ENCODE results near the gene TOR3A.
A peak's percentile ranks its signal among the peaks of the same experiment; 100 is the strongest.

Gene TOR3A

GRCh38 chr1:179047636-179047997, 34.3 kb upstream of the TOR3A start:
- Histone ChIP-seq H3K27me3 (ENCODE audit: insufficient read depth, poor library complexity, severe bottlenecking) (no peaks in the 10 kb centered on the region), H3K27ac (replicated peaks) (no peak overlapping the region), H3K4me3 (replicated peaks; ENCODE audit: insufficient read depth, low read length) (no peak overlapping the region)
- DNase-seq (ENCODE audit: low read depth in 1 of 2, low spot score in 1 of 2) = no peak
- TF ChIP-seq SPI1 (IDR thresholded peaks at IDR 0.05; ENCODE audit: borderline replicate concordance, low read depth) (no peak), CTCF (IDR thresholded peaks at IDR 0.05; ENCODE audit: insufficient read depth, low read length) (no peak), REST (IDR thresholded peaks at IDR 0.05; ENCODE audit: insufficient replicate concordance, low read depth) (no peak), GABPA (IDR thresholded peaks at IDR 0.05; ENCODE audit: low read depth) (no peak), POLR2AphosphoS5 (IDR thresholded peaks at IDR 0.05; ENCODE audit: low read depth) (no peak)

- no peak for TF ChIP-seq GABPA (IDR thresholded peaks at IDR 0.05; ENCODE audit: low read depth)
- TF ChIP-seq REST (IDR thresholded peaks at IDR 0.05; ENCODE audit: insufficient replicate concordance, low read depth) = no peak
- no peak for TF ChIP-seq CTCF (IDR thresholded peaks at IDR 0.05; ENCODE audit: insufficient read depth, low read length)
- TF ChIP-seq POLR2AphosphoS5 (IDR thresholded peaks at IDR 0.05; ENCODE audit: low read depth) = no peak
- TF ChIP-seq SPI1 (IDR thresholded peaks at IDR 0.05; ENCODE audit: borderline replicate concordance, low read depth) = peak; percentile 72
- no peaks in the 10 kb centered on the region for H3K27me3 ChIP-seq (ENCODE audit: insufficient read depth, poor library complexity, severe bottlenecking)
- no peak overlapping the region for H3K27ac ChIP-seq (replicated peaks)
- no peak for DNase-seq (ENCODE audit: low read depth in 1 of 2, low spot score in 1 of 2)
- H3K4me3 ChIP-seq (replicated peaks; ENCODE audit: insufficient read depth, low read length) = no peak overlapping the region
These were observed 33.3 kb upstream of the TOR3A start for GRCh38 chr1:179048339-179049124.

GRCh38 chr1:179052776-179053175, 29.1 kb upstream of the TOR3A start:
- H3K4me3 ChIP-seq (replicated peaks; ENCODE audit: insufficient read depth, low read length) = no peak overlapping the region
- DNase-seq (ENCODE audit: low read depth in 1 of 2, low spot score in 1 of 2) = peak in 1 of 2 experiments; percentile 8
- no peak overlapping the region for H3K27ac ChIP-seq (replicated peaks)
- TF ChIP-seq REST (IDR thresholded peaks at IDR 0.05; ENCODE audit: insufficient replicate concordance, low read depth) (no peak), GABPA (IDR thresholded peaks at IDR 0.05; ENCODE audit: low read depth) (no peak), POLR2AphosphoS5 (IDR thresholded peaks at IDR 0.05; ENCODE audit: low read depth) (no peak), SPI1 (IDR thresholded peaks at IDR 0.05; ENCODE audit: borderline replicate concordance, low read depth) (no peak), CTCF (IDR thresholded peaks at IDR 0.05; ENCODE audit: insufficient read depth, low read length) (no peak)
- H3K27me3 ChIP-seq (ENCODE audit: insufficient read depth, poor library complexity, severe bottlenecking) = no peaks in the 10 kb centered on the region
